HG03354 (cell line): ENCODE measurements around the gene PARD3.

Experiments used
- ATAC-seq: cut with Tn5 transposase; IDR thresholded peaks from one replicate; pipeline ENCODE4 v1.9.1; 2021; ENCODE audit warnings: mild to moderate bottlenecking; ENCODE audit not compliant: unreplicated experiment, poor library complexity, severe bottlenecking

The PARD3 gene

DNA sequence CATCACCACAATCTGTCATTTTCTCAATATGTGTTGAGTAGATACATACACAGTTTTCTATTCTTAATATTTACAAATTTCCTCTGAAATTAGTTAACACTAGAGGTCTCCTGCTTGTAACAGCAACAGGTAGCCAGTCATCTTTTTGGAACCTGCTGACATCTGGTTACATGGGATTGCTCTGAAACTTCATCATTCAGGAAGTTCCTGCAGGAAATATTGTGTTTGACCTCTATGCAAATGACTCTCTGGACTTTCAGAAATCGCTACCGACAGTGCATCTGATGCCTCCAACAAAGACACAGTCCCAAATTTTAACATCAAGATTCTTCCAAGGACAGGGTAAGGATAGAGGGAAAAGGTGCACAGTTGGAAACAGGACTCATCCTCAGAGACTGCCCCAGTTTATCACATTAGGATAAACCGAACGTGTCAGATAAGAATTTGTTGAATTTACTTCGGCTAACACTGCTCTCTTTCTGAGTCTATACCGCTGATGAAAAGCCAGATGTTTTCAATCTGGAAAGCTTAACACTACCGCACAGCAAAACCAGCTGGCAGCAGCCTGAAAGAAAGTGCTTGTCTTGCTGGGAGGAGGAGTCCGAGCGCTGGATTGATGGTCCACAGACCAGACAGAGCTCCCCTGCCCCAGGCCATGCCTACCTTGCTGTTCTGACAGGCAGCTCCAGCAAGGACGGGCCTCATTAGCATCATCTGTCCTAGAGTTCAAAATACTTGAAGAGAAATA lies 633.4 kb downstream of the PARD3 start:
- ATAC-seq, result no peak

DNA sequence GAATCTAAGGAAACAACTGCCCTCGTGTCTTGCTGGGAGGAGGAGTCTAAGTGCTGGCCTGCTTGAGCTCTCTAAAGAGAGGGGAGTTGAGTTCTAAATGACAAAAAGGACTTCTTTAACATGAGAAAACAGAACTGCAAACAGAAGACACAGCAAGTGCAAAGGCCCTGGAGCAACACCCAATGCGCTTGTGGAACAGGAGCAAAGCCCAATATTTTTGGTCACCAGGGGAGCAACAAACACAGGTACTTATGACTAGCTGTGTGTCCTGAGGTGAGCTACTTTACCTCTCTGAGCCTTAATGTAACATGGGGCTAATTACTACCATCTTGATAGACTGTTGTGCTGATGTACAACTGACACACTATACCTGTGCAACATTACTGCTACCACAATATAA lies 634.3 kb downstream of the PARD3 start:
- ATAC-seq, result no peak

DNA sequence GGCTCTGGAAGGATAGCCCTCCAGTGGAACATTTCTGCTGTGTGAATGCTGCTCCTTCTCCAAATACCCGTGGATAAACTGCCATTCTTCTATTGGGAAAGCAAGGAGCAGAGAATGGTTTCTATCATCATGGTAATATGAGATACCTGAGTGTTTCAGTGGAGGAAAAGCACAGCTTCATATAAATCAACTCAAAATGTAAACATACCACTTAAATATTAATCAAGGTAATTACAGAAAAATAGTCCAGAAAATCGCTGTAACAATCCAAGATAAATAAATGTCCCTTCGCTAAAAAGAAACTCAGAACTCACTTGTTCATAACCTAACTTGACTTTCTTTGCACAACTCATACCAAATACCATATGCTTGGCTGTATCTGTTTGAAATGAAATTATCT lies 635.8 kb downstream of the PARD3 start:
- no peak for ATAC-seq

DNA sequence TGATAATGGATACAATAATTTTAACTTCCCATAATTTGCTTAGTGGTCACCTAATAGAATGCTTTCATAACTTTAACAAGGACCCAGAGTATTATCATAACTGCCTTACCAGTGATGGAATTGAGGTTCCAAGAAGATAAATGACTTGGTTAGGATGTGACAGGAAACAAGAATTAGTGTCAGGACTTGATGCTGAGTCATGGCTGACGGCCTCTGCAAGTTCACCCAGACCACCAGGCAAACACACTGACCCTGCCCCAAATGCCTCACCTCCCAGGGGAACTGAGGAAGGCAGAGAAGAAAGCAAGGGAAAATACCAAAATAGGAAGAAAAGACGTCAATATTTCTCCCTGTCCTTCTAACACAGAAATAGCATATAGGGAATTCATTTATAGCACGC lies 636.3 kb downstream of the PARD3 start:
- ATAC-seq, result no peak

DNA sequence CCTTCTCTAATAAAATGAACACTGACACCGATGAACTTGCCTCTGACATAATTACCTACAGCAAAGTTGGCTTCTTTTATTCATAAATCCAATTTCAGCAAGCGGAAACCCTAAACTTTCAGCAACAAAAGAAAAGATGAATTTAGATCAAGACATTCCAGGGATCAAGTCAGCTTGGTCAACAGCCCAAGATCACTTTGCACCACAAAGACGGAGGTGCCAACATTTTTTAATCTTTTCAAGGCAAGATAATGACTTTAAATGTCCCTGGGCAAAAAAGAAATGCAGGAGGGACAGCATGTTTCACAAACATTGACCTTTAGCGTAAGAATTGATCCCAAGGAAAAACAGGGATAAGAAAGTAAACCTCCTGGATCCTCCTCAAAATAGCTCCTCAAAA lies 636.9 kb downstream of the PARD3 start:
- ATAC-seq, result no peak

DNA sequence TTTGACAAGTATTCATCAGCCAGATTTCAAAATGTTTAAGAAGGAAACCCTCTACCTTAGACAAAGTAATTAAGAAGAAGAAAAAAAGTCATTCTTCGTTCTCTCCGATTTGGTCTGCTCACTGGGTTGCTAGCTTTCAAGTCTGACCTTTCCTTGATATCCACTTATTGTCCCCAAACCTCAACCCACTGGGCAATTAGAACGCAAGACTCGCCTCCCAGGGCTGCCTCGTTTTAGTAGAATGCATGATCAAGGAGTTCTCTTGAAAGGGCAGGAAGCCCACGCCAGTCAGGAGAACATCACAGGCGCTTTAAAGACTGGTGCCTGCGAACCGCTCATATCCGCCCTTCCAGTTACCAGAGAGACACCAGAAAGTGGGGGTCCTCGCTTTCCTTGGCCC lies 637.7 kb downstream of the PARD3 start:
- no peak for ATAC-seq

DNA sequence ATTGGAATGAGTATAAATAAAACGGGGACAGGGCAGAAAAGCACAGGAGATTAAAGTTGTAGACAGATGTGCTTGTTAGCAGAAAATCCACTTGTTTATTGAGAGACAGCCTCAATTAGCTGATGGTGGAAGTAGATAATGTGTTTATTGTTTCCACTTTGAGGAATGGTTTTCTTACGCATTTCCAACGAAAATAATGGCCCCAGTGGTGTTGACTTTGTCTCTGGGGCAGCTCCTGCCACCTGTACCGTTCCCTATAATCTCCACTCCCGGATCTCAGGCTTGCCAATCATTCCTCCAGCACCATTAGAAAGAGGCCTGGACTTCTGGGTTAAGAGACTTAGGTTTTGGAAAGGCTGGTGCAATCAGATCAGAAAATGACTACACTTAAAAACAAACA lies 638.7 kb downstream of the PARD3 start:
- ATAC-seq, result no peak

DNA sequence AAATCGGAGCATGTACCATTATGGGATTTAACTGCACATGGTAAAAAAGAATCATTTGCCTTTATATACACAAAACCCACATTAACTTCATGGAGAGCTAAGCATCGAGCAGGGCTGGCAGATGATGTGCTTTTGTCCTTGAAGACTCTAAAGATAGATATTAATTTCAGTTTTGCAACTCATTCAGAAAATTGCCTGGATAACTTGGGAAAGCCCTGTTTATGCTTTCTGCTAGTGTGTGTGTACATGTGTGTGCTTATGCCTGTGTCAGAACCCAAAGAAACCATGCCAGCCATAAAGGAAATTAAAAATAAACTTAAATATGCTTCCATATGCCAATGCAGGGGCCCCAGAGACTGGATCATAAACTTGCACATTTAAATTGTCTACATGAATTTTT lies 640.0 kb downstream of the PARD3 start:
- no peak for ATAC-seq

DNA sequence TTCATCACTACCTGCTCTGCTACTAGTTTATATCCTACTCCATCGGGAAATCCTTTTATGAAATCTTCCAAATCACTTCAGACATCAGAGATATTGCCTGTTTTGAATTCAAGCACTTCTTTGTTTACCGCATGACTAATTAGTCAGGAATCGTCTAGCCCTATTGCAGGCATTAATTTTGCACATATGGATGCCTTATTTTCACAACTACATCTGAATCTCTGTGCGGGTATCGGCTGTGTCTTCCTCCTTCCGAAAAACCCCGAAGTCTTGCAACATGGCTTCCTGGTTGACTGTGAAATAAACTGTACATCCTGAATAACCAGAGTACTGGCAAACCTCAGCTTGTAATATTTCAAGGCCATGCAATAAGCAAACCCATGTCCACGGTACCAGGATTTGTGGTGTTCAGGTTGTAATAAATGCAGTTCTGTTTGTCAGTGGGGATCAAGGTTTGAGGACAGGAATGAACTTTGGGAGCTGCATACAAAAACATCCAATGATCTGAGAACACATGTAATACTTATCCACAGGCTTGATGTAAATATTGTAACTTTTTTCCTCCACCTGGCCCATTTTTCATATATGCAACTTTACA lies 642.1 kb downstream of the PARD3 start:
- ATAC-seq, result no peak

DNA sequence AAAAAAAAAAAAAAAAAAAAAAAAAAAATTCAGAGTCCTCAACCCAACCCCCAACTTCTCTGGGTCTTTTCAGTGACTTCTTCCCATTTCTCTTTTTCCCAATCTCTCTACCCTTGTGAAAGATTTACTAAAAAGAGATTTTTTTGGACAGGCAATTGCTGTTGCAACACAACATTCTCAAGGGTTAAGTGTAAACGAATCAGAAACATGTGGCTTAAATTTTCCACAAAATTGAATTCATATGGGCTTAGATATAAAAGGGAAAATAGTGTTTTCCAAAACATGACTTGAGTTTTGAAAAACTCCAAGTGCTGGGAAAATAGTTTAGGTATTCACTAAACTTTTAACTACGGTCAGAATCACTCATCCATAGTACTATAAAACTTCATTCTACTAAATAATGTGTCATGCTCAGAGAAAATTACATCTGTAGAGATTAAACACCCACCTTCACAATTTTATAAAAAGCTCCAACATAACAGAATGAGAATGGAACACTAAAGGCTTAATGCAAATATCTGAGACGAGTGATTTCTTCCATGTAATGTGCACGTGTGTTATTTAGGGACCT lies 643.1 kb downstream of the PARD3 start:
- no peak for ATAC-seq

DNA sequence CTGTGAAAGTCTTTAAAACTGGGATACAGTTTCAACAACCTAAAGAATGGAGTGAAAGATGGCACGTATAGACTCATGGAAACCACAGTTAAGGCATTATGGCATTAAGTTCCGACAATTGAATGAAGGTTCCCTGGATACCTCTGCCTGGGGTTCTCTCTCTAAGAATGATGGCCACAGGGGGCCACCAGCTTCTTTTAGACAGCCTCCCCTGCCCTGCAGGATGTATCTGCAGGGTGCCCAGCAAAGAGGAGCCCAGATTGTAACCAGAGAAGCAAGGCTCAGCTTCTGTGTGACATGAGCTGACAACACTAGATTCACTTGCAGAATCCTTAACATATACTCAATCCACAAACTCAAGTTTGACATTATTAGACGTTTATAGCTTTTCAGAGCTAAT lies 645.4 kb downstream of the PARD3 start:
- ATAC-seq, result no peak

DNA sequence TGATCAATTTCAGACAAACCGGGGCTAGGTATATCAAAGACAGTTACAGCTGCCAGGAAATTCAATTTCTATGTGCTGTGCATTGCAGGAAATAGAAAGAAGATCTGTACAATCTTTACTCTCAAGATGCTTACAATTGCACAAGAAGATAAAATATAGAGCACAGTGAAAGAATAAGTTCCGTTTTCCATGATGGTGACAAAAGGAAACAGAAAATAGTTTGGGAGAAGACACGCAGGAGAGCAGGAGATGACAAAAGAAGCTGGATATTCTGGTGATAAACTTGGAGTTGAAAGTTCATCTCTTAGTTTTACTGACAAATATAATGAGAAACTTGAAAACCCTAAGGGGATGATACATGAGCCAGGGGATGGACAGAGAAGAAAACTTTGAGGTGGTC lies 646.0 kb downstream of the PARD3 start:
- no peak for ATAC-seq

DNA sequence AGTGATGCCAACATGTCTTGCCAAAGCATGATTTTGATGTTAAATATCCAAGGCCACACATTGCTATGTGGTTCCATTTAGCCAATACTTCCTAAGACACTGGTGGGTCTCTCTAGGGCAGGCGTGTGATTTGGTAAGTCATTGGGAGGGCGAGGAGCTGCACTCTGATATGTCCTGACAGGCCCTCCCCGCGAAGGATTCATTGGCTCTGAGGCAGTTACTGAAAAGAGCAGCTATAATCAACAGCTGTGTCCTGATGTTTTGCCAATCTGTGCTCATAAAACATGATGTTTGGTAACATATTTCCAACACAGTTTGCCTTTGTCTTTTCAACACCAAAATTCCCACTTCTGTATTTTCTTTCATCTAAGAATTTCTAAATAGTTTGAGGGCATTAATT lies 646.7 kb downstream of the PARD3 start:
- ATAC-seq, result no peak

DNA sequence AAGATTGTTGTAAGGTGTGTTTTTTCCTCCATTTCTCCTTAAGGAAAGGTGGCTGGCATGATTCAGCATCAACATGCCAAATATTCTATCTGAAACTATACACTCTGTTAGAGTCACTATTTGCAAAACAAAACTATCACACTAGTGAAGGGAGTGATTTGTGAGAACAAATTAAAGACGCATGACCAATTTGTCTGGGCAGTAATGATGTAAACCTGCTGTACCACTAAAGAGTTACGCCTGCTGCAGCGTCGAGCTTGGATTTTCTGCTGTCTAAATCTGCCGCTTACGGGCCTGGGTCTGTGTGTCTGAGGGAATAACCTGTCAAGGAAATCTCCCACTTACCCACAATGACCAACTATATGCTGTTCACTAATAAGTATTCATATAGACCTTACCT lies 648.3 kb downstream of the PARD3 start:
- no peak for ATAC-seq

DNA sequence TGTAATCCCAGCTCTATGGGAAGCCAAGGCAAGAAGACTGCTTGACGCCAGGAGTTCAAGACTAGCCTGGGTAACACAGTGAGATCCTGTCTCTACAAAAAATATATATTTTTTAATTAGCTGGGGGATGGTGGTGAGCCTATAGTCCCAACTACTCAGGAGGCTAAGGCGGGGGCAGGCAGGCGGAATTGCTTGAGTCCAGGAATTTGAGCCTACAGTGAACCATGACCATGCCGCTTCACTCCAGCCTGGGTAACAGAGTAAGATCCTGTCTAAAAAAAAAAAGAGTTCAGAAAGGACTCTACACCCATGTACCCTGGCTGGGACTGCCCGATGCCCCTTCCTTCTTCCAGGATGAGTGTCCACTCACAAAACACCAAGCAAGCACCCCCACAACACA lies 648.7 kb downstream of the PARD3 start:
- no peak for ATAC-seq

DNA sequence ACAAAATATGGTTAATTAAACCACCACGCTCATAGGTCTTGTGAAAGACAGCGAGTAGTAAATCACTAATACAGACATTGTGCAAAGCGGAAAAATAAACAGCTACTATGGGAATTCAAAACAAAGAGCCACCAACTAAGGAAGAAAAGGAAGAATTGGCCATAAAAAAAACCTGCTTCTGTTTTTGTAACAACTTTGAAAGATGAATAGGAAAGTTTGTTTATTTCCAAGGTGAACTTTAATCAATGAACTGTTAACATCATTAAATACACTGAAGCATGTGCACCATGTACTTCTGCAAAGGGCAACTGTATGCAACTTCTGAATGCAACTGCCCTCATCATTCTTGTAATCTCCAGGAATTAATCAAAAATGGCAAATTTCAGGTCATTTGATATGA lies 651.1 kb downstream of the PARD3 start:
- no peak for ATAC-seq

DNA sequence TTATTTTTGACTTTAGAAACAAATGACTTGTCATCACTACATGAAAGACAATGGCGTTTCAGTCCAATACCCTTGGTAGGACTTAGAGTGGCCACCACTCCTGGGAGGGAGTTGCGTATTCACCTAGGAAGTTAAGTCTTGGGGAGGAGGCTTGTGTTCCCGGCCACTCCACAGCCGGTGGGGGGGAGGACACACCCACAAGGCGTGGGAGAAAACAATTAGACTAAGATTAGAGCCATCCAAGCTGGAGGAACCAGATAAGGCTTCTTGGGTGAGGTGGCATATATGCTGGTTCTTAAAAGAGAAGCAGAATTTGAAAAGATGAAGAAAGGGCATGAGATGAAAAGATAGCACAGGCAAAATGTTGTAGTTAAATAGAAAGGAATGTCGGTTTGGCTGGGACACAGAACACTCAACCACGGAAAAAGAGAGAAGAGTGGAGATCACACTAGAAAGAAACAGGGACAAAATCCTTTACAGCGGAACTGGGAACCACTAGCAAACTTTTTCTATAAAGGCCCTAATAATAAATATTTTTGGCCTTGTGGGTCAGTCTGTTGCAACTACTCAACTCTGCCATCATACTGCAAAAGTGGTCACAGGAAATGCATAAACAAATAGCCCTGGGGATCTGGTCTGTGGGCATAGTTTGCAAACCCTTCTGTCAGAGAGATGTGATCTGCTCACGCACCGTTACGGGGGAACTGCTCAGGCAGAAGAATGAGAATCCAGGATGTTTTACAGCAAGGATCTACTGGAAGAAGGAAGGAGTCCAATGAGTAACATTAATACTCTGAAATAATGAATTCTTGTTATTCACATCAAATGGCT lies 651.8 kb downstream of the PARD3 start:
- no peak for ATAC-seq

DNA sequence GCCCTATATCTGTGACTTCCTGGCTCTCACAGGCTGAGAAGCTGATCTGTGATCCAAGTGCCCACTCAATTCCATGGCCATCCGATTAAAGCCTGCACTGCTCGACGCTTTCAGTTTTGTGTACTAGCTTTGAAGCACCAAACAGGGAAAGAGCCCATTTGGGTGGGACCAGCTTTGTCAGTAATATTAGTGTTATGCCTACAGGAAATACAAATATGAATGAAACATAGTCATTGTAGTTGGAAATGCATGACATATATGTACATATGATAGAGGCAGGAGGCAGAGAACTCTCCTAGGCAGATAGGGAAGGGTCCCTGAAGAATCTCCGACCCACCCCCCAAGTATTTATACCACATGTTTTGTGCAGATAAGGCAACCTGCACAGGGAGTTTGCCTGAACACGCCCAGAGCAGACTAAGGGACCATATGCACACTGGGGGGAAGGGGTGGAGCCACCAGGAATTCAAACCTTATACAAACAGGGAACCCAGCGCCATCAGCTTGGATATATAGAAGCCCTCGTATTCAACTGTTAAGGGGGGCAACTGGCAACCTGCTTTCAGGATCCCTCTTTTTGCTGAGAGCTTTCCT lies 653.2 kb downstream of the PARD3 start:
- no peak for ATAC-seq

DNA sequence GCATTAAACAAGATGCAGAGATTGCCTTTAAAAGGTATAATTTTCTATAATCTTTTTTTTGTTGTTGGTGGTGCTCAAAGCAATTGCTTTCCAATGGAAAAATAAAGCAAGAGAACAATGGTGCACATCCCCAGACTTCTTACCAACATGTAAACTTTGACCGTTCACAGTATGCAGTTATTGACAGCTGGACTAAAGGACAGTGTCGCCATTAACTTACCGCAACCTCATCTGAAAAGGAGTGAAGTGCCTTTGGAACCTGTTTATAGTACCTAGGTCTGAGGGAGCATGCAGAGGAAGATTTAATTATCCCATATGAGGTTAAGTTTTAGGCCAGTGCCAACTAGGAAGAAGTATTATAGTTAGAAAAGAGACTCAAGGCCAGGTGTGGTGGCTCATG lies 654.5 kb downstream of the PARD3 start:
- no peak for ATAC-seq

DNA sequence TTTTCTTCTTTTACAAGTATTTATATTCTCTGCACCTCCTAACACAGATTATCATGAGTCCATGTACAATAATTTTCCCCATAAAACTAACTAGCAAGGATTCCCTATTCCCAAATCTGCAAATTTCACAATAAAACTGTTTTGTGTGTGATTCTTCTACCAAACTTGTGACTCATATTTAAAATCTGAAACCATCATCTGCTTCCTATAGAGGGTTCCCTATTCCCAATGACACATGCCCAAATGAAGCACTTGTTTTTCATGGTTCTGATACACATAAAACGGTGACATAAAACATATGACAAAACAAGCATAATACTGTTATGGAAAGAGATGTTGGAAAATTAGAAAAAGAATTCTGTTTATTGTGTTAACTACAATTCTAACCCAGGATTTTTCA lies 657.6 kb downstream of the PARD3 start:
- ATAC-seq, result no peak
